Measurements from ENCODE around the gene MFAP3.
"Not testable (repeated sequence)": the region's sequence is repeated elsewhere in the genome, so short reads cannot be mapped to it uniquely, and the experiment has no call there.

The MFAP3 gene

GRCh38 chr5:154055201-154055600 lies 16.4 kb downstream of the MFAP3 start:
- DNase-seq, result no peak

- no peak for DNase-seq
These were observed 19.6 kb downstream of the MFAP3 start for GRCh38 chr5:154058055-154059038.

DNA sequence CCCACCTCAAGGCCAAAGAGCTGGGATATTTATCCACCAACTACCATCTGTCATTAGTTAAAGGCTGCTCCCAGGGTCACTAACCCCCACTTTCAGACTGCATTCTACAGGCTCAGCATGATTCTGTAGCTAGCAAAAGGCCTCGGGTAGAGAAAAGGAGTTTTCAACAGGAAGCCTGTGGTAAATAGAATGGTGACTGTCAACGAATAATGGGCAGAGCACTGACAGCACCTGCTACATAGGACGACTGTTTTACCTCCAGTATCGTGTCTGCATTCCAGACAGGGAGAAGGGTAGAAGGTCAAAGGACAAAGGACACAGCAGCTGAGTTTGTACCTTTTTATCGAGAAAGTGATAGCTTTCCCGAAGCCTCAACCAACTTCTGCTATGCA lies 20.3 kb downstream of the MFAP3 start:
- no peak for DNase-seq

GRCh38 chr5:154059583-154059982 lies 20.8 kb downstream of the MFAP3 start:
- no peak for DNase-seq

DNA sequence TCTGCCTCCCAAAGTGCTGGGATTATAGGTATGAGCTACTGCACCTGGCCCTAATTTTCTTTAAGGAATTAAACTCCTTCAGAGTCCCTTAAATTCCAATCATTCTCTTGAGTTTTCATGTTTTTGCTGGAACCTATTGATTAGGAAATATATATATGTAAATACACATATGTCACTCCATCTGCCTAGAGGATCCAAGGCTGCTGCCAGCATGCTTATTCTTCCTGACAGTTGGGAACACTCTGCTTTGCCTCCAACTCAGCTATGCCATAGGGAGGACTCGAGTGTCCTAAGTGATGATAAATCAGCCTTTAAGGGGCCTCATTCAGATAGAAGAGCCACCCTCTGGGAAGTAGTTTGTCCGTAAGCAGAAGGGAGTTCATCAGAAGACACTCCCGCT lies 21.8 kb downstream of the MFAP3 start:
- no peak for DNase-seq

DNA sequence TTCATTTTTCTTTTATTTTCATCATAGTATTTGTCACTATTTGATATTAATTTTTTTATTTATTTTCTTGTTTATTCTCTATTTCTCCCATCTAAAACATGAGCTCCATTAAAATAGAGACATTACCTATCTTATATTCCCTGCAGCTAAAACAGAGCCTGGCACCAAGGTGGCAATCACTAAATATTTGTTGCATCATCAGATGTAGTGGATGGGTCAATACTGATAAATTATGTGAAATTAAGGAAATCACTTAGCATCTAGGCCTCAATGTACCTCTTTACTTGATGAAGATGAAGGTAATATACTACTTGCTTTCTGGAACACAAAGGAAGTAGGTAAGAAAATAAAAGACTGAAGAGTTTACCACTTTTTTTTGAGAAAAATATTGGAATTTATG lies 24.6 kb downstream of the MFAP3 start:
- DNase-seq, result no peak

DNA sequence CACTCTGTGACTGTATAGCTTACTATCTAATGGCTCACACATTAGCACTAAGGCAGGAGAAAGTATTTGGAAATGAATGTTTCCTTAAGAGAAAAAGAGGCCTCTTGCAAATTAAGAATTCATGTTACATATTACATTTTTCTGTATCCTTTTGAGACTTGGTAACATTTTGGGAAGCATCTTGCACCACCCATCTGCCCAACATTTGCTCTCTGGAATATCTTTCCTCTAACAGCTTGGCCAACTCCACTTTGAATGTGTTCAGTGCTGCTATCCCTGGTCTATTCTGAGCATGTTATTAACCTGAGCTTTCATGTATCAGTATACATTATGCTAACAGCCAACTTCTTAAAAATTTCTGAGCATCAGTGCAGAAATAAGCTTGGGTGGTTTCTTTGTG lies 27.2 kb downstream of the MFAP3 start:
- no peak for DNase-seq

DNA sequence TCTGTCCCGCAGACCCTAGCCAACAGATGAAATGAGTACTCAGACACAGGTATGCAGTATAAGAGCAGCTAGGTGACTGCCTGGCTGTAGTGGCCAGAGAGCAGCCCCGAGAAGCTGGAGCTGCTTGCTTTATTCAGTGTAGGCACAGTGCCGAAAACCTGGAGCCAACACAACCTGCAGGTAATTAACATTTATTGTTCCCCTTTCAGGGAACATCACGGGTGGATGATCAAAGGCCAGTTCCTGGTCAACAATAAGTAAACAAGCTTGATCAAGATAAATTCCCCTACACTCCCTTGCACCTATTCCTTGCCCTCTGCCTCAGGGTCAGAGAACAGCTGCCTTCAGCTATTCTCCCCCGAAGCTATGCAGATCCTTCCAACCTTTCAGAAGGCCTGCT lies 31.1 kb downstream of the MFAP3 start:
- not testable (repeated sequence) for DNase-seq

GRCh38 chr5:154071799-154072413 lies 33.1 kb downstream of the MFAP3 start:
- no peak for DNase-seq

DNA sequence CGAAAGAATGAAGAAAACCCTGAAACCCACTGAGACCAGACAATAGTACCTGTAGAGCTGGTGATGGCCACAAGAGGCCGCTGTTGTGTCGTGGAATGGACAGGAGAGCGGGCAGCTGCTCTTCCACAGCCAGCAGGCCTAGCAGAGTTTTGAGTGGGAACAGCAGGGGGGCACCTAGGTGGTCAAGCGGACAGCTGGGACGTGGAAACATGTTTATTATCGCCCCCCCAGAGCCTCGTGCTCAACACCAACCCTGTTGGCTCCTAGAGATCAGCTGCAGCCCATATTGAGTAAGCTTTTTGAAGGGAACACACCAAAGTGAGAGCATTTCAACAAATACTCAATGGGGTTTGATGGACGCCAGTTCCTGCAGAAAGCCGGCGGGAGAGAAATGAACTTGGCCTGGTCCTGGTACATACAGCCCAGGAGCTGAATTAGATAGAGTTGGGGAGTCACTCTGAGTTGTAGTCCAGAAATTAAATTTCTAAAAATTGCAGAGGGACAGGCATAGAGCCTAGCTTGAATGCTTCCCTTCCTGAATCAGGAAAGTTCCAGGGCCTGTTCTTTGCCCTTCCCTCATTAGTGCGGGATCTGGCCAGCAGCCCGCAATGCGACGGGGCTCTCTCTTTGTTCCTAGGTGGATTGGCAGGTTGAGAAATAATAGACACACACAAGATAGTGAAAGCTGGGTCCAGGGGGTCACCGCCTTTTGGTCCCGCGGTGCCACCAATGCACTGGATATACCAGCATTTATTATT lies 33.8 kb downstream of the MFAP3 start:
- peak; percentile 48 for DNase-seq

DNA sequence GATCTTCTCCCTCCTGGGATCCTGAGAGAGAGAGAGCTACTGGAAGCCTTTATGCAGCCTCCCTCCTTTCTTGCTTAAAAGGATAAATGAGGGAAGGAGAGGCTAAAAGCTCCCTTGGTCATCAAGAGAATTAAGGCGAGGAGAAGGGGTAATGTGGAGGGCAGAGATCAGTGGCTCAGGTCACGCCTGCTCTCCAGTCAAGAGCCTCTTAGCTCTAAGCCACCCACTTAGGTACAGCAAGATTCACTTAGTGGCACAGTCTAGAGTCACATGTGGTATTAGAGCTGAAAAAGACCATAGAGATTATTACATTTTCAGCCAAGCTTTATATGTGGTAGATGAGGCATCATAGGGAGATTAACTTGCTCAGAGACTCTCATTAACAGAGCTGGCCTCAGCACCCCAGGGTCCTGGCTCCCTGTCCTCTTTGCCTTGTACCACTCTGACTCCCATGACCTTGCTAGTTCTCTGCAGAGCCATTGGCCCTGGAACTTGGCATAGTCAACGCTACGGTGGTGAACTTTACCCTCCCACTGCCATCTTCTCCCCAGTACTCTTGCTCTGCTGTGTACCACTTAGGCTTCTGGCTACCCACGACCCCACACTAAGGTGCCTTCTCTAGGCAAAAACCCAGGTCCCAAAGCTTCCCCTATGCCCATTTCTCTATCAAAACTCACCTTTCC lies 37.6 kb downstream of the MFAP3 start:
- DNase-seq, result no peak

DNA sequence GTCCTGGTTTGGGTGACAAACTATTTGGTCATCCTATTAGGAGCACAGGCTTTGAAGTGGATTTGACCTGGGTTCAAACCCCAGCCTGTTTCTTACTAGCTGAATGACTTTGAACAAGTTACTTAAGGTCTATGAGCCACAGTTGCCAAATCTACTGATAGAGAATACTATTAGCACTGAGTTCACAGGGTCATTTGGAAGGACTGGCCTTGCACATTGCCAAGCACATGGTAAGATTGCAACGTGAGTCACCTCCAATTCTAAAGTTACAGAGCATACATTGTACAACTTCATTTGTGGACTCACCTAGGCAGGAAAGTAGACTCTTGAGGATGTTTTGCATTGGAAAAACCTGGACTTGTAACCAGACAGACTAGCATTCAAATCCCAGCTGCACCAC lies 38.9 kb downstream of the MFAP3 start:
- no peak for DNase-seq

DNA sequence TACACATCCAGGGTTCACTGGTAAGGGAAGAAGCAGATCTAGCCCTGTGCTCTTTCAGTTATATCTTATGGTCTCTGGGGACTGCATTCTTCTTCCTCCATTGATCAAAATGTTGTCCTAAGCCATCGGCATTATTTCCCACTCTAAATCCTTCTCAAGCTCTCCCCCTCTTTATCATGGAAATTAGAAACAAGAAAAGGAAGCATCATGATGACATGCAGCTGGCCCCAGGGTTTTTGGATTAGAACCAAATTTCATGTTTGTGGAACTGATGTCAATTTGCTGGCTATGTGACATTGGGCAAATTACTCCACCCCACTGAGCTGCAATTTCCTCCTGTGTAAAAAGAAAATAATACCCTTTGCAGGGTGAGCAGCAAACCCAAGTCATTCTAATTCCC lies 39.5 kb downstream of the MFAP3 start:
- peak; percentile 34 for DNase-seq

- no peak for DNase-seq
These were observed 42.5 kb downstream of the MFAP3 start for GRCh38 chr5:154081246-154081645.

- no peak for DNase-seq
These were observed 45.4 kb downstream of the MFAP3 start for GRCh38 chr5:154084062-154084639.

DNA sequence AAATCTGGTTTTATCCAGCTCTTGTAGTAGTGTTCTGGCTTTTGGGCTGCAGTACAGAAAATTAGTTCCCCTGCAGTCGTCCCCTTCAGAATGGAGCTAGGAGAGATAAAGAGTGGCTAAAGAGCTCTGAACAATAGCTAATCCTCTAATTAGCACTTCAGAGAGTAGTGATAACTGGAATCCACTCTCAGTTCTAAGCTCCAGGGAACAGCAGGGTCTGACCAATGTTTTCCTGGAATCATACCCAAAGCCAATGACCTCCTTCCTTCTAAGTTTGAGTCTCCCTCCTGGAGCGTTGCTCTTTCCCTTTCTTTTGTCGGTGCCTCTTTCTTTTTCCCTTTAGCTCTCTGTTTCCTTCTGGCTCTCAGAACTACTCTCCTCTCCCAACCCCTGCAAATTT lies 47.4 kb downstream of the MFAP3 start:
- DNase-seq, result no peak

DNA sequence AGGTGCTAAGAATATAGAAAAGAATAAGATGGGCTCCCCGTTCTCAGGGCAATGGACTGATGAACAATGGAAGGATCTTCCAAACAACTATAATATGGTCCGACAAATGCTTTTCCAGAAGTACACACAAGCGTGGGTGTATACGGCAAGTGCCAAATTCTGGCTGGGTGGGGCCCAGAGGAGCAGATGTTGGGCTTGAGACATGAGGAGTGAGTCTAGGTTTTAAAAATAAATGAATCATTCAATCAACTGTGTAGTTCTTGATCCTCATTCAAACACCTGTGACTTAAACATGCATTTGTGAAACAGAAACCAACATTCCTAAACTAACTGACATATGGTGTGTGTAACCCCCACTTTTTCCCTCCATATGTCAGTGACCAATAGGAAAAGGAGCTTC lies 47.9 kb downstream of the MFAP3 start:
- DNase-seq, result no peak

DNA sequence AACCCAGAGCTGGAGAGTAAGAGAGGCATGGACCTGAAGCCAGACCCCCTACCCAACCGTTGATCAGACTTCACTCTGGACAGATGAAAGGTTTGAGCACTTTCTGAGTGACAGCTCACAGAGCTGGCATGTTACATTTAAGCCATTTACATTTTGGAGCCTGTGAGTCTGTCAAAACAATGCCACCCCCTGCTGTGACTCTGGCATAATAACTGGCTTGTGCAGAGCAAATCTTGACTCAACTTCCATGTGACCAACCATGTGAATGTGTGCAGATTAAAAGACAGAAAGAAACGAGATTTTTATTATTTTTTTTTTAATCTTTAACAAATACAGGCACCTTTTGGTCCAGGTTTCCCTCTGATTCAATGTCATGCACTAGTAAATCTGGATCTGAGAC lies 48.5 kb downstream of the MFAP3 start:
- peak; percentile 34 for DNase-seq

DNA sequence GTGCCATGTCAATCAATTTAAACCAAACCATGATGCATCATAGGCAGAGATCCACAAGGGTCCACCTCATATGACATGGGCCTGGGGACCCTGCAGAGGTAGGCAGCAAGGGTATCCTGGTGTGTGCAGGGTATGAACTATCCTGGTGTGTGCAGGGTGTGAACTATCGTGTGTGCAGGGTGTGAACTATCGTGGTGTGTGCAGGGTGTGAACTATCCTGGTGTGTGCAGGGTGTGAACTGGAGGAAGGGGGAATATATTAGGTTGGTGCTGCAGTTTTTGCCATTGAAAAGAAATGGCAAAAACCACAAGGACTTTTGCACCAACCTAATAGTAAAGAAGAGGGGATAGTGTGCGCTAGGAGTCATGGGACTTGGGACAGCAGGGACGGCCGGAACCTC lies 50.0 kb downstream of the MFAP3 start:
- DNase-seq, result no peak

DNA sequence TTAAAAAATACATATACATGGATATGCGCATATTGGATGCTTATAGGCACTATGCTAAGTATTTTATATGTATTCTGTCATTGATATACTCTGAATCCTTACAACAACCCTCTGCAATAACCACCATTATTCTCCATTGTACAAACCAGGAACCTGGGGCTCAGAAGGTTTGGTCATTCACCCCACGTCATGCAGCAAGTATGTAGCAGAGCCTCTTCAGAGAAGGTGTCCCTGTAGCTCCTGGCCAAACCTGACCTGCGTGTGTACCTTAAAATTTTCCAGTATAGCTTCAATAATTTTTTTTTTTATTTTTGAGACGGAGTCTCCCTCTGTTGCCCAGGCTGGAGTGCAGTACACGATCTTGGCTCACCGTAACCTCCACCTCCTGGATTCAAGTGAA lies 51.9 kb downstream of the MFAP3 start:
- no peak for DNase-seq

- DNase-seq, result no peak
These were observed 53.8 kb downstream of the MFAP3 start for GRCh38 chr5:154092356-154093141.

- no peak for DNase-seq
These were observed 54.4 kb downstream of the MFAP3 start for GRCh38 chr5:154093142-154093532.

Data from NCI-H1092 (cell line).